RWPE2 (cell line): ENCODE data around the gene USP9X.
"Not testable (repeated sequence)": the region's sequence is repeated elsewhere in the genome, so short reads cannot be mapped to it uniquely, and the experiment has no call there.

ENCODE experiments used
- ATAC-seq: fragments of 200-7000 bp; cut with Tn5 transposase; 3 replicates; pipeline ENCODE4 v1.9.1; 2021; ENCODE audit warnings: low read depth
- DNase-seq: peaks from one replicate; pipeline ENCODE4 v3.0.0-alpha.2; 2020; ENCODE audit warnings: low spot score
- H3K27ac ChIP-seq: fragments of 450-650 bp; 2 replicates; pipeline ENCODE4 v1.5.1; 2017; ENCODE audit warnings: mild to moderate bottlenecking; ENCODE audit not compliant: poor library complexity, severe bottlenecking
- H3K27me3 ChIP-seq: fragments of 250-450 bp; sonication (Bioruptor Pico); 2 replicates; pipeline ENCODE4 v1.5.1; 2021; ENCODE audit warnings: mild to moderate bottlenecking, moderate library complexity; ENCODE audit not compliant: insufficient read depth, poor library complexity, severe bottlenecking
- H3K36me3 ChIP-seq: fragments of 250-450 bp; sonication (Bioruptor Pico); 2 replicates; pipeline ENCODE4 v1.5.1; 2020; ENCODE audit warnings: low read depth, mild to moderate bottlenecking, moderate library complexity
- H3K4me1 ChIP-seq: fragments of 250-450 bp; sonication (Bioruptor Pico); 2 replicates; pipeline ENCODE4 v1.5.1; 2021; ENCODE audit warnings: mild to moderate bottlenecking, moderate library complexity; ENCODE audit not compliant: insufficient read depth, poor library complexity, severe bottlenecking
- H3K4me3 ChIP-seq: fragments of 250-450 bp; sonication (Bioruptor Pico); 2 replicates; pipeline ENCODE4 v1.5.1; 2021; ENCODE audit warnings: mild to moderate bottlenecking, moderate library complexity; ENCODE audit not compliant: severe bottlenecking
- H3K9me3 ChIP-seq: fragments of 250-450 bp; sonication (Bioruptor Pico); 2 replicates; pipeline ENCODE4 v1.5.1; 2021; ENCODE audit warnings: mild to moderate bottlenecking, moderate library complexity; ENCODE audit not compliant: severe bottlenecking
- CTCF ChIP-seq: fragments of 450-650 bp; IDR thresholded peaks from one replicate; pipeline ENCODE4 v1.5.1; 2017; ENCODE audit warnings: mild to moderate bottlenecking, moderate library complexity; ENCODE audit not compliant: poor library complexity, severe bottlenecking

The USP9X gene

GRCh38 chrX:41055740-41056139 lies 29.5 kb upstream of the USP9X start:
- H3K27me3 ChIP-seq: no peaks in the 10 kb centered on the region
- no peak for DNase-seq
- H3K9me3 ChIP-seq: no peaks in the 10 kb centered on the region
- TF ChIP-seq CTCF: no peak
- no peaks in the 10 kb centered on the region for H3K4me1 ChIP-seq
- H3K36me3 ChIP-seq: no peaks in the 10 kb centered on the region
- no peak overlapping the region for H3K27ac ChIP-seq
- H3K4me3 ChIP-seq: no peak overlapping the region
- ATAC-seq: no peak

- ATAC-seq, H3K36me3 ChIP-seq, H3K27me3 ChIP-seq, H3K4me3 ChIP-seq, H3K4me1 ChIP-seq, H3K9me3 ChIP-seq, H3K27ac ChIP-seq, DNase-seq: not testable (repeated sequence)
Measured at GRCh38 chrX:41063276-41063675, 22.0 kb upstream of the USP9X start.

- Histone ChIP-seq H3K9me3 (no peaks in the 10 kb centered on the region), H3K4me1 (no peaks in the 10 kb centered on the region), H3K27me3 (no peaks in the 10 kb centered on the region), H3K4me3 (no peak overlapping the region), H3K36me3 (no peaks in the 10 kb centered on the region), H3K27ac (peak overlapping the region; percentile 16)
- DNase-seq (no peak), ATAC-seq (peak; percentile 55; the same call in 1 of the 3 replicates)
- TF ChIP-seq CTCF: no peak
Measured at GRCh38 chrX:41064018-41064417, 21.2 kb upstream of the USP9X start.

- Histone ChIP-seq H3K4me3 (no peak overlapping the region), H3K9me3 (no peaks in the 10 kb centered on the region), H3K27ac (no peak overlapping the region), H3K36me3 (no peaks in the 10 kb centered on the region), H3K4me1 (no peaks in the 10 kb centered on the region), H3K27me3 (no peaks in the 10 kb centered on the region)
- ATAC-seq (peak; percentile 61; the same call in 1 of the 3 replicates), DNase-seq (no peak)
- TF ChIP-seq CTCF: no peak
Measured at GRCh38 chrX:41066391-41066790, 18.9 kb upstream of the USP9X start.

- no peaks in the 10 kb centered on the region for H3K9me3 ChIP-seq
- no peak overlapping the region for H3K4me3 ChIP-seq
- H3K36me3 ChIP-seq: no peaks in the 10 kb centered on the region
- ATAC-seq (no peak), DNase-seq (no peak)
- no peaks in the 10 kb centered on the region for H3K4me1 ChIP-seq
- no peak for TF ChIP-seq CTCF
- no peak overlapping the region for H3K27ac ChIP-seq
- no peaks in the 10 kb centered on the region for H3K27me3 ChIP-seq
Measured at GRCh38 chrX:41066969-41067368, 18.3 kb upstream of the USP9X start.
